HepG2 (cell line): ENCODE data around the gene FHIT. TPM values are rescaled to one million over a fixed set of nuclear protein-coding genes. Genes with fewer than 3 reads are reported as not detected.

ENCODE experiments used
- ATAC-seq: fragments of 200-7000 bp; cut with Tn5 transposase; 3 replicates; pipeline ENCODE4 v1.9.1; 2020; ENCODE audit warnings: mild to moderate bottlenecking, moderate library complexity
- BruUV-seq: library from RNA; stranded (reverse); fragments of 400-500 nt; replicated peaks from 2 replicates; lab custom pipeline; 2021; lab: Mats Ljungman, UMichigan
- CTCF ChIA-PET: fragments of 300-600 bp; formaldehyde crosslinking; extraction: SDS; loops from one replicate; lab custom pipeline; 2021; ENCODE audit warnings: low total read pairs, inconsistent platforms, low intra/inter-chr PET ratio; lab: Yijun Ruan, JAX
- POLR2A ChIA-PET: fragments of 350-600 bp; sonication (Branson Sonifier 250); formaldehyde crosslinking; loops from one replicate; lab custom pipeline; 2020; ENCODE audit warnings: antibody characterized with exemption, inconsistent platforms; lab: Yijun Ruan, JAX
- DNase-seq: peaks from one replicate; pipeline ENCODE4 v3.0.0-alpha.2; 2015; ENCODE audit warnings: low spot score
- FAIRE-seq: peaks from 3 replicates; lab custom pipeline; 2011; peaks lifted over from hg19 to GRCh38; lab: Jason Lieb, UNC
- H2AFZ ChIP-seq: one replicate; pipeline ENCODE4 v1.6.1; 2011; ENCODE audit warnings: low read length, inconsistent platforms
- H3K27ac ChIP-seq: fragments of 300-600 bp; 3 replicates; pipeline ENCODE4 v1.8.0; 2011; ENCODE audit warnings: mixed run types, mild to moderate bottlenecking, mixed read lengths, low read length, inconsistent platforms; ENCODE audit not compliant: insufficient read depth; ENCODE audit errors: extremely low read length
- H3K27me3 ChIP-seq, 2 experiments: fragments of 200-600 bp in 1 of 2; 2 replicates in 1 of 2; 3 replicates in 1 of 2; pipeline versions ENCODE4 v1.6.0 to v1.8.0; 2011; ENCODE audit warnings: low read length in 2 of 2, mild to moderate bottlenecking in 2 of 2, moderate library complexity in 2 of 2, inconsistent platforms in 1 of 2; ENCODE audit not compliant: insufficient read depth in 2 of 2, control insufficient read depth in 1 of 2
- H3K36me3 ChIP-seq, 2 experiments: fragments of 200-600 bp in 1 of 2; replicated peaks in 1 of 2; 2 replicates in 1 of 2; 3 replicates in 1 of 2; pipeline versions ENCODE4 v1.5.1 to v1.8.0; 2011; ENCODE audit warnings: low read length in 2 of 2, inconsistent platforms in 1 of 2; ENCODE audit not compliant: insufficient read depth in 2 of 2, control insufficient read depth in 1 of 2
- H3K4me1 ChIP-seq: 2 replicates; pipeline ENCODE4 v1.5.1; 2012; ENCODE audit warnings: low read length, inconsistent platforms; ENCODE audit not compliant: insufficient read depth
- H3K4me2 ChIP-seq: 2 replicates; pipeline ENCODE4 v1.6.0; 2011; ENCODE audit warnings: low read depth, low read length, inconsistent platforms
- H3K4me3 ChIP-seq, 3 experiments: fragments of 200-600 bp in 1 of 3; sonication (generic), shearing (Covaris generic) in 1 of 3; replicated peaks in 1 of 3; 2 replicates each; pipeline ENCODE4 v1.5.1; 2011 to 2016; ENCODE audit warnings: low read length in 3 of 3, inconsistent platforms in 2 of 3, low read depth in 2 of 3, mild to moderate bottlenecking in 2 of 3, control low read depth in 1 of 3, mixed read lengths in 1 of 3; ENCODE audit not compliant: insufficient read depth in 1 of 3
- H3K79me2 ChIP-seq: one replicate; pipeline ENCODE4 v1.6.1; 2011; ENCODE audit warnings: low read length, inconsistent platforms; ENCODE audit not compliant: insufficient read depth
- H3K9ac ChIP-seq: 2 replicates; pipeline ENCODE4 v1.6.0; 2011; ENCODE audit warnings: mild to moderate bottlenecking, low read depth, low read length, inconsistent platforms; ENCODE audit not compliant: insufficient read depth
- H3K9me3 ChIP-seq: 2 replicates; pipeline ENCODE4 v1.5.1; 2012; ENCODE audit warnings: mild to moderate bottlenecking, low read length
- H4K20me1 ChIP-seq: 2 replicates; pipeline ENCODE4 v1.6.0; 2011; ENCODE audit warnings: inconsistent platforms, mild to moderate bottlenecking, low read length, moderate library complexity; ENCODE audit not compliant: insufficient read depth
- BHLHE40 ChIP-seq: IDR thresholded peaks from 2 replicates; pipeline ENCODE4 v1.6.1; 2011; ENCODE audit warnings: low read length, improper control_type of control experiment
- KDM4B ChIP-seq: sonication (generic); formaldehyde crosslinking; IDR thresholded peaks from 2 replicates; pipeline ENCODE4 v1.4.0; 2020; ENCODE audit warnings: missing genetic modification reagents
- KMT2B ChIP-seq: IDR thresholded peaks from 2 replicates; pipeline ENCODE4 v1.6.1; 2016; ENCODE audit warnings: missing genetic modification reagents, missing compliant biosample characterization
- MTERF4 ChIP-seq: sonication (generic); formaldehyde crosslinking; IDR thresholded peaks from 2 replicates; pipeline ENCODE4 v1.8.0; 2023; ENCODE audit warnings: mild to moderate bottlenecking, missing genetic modification reagents
- RFX1 ChIP-seq: fragments of 450-650 bp; IDR thresholded peaks from 2 replicates; pipeline ENCODE4 v1.6.1; 2017
- SCMH1 ChIP-seq: sonication (generic); formaldehyde crosslinking; IDR thresholded peaks from 2 replicates; pipeline ENCODE4 v1.9.0; 2021; ENCODE audit warnings: missing genetic modification reagents, mild to moderate bottlenecking, borderline replicate concordance
- ZNF280B ChIP-seq: sonication (generic); formaldehyde crosslinking; IDR thresholded peaks from 2 replicates; pipeline ENCODE4 v1.5.0; 2020; ENCODE audit warnings: missing genetic modification reagents, mild to moderate bottlenecking, borderline replicate concordance
- ZNF33A ChIP-seq: sonication (generic); formaldehyde crosslinking; IDR thresholded peaks from 2 replicates; pipeline ENCODE4 v1.5.1; 2020; ENCODE audit warnings: missing genetic modification reagents, mild to moderate bottlenecking, moderate library complexity, borderline replicate concordance
- ZNF615 ChIP-seq: sonication (generic); formaldehyde crosslinking; IDR thresholded peaks from 2 replicates; pipeline ENCODE4 v1.5.0; 2020; ENCODE audit warnings: mild to moderate bottlenecking, missing genetic modification reagents, borderline replicate concordance
- WGBS: methylation state at CpG from one replicate; pipeline ENCODE4 v1.1.6; 2017; ENCODE audit warnings: low lambda C conversion rate; 5-methylcytosine and 5-hydroxymethylcytosine counted together
- in situ Hi-C: cut with HindIII; loops from 2 replicates; pipeline ENCODE4 v1.10.0; 2017; ENCODE audit warnings: low pct_unique_long_range_greater_than_20kb; ENCODE audit not compliant: extremely low pct_ligation_motif_present
- intact Hi-C: fragments of 100-400 bp; cut with micrococcal nuclease; formaldehyde crosslinking; loops from one replicate; pipeline ENCODE4 v1.10.0; 2022; ENCODE audit not compliant: unreplicated experiment
- polyA plus RNA-seq, 8 experiments: library from polyadenylated mRNA; depleted of rRNA in 3 of 8; stranded (reverse) in 7 of 8; unstranded in 1 of 8; fragments of >200 nt; fragmentation: Illumina TruSeq in 4 of 8; extraction: Trizol in 4 of 8; gene quantifications; 2 replicates each; pipeline versions ENCODE4 v1.2.1 to v1.2.3, GENCODE V29; 2011 to 2016; ENCODE audit warnings: low read depth in 4 of 8, missing spikeins in 1 of 8, mixed read lengths in 1 of 8; ENCODE audit not compliant: insufficient read depth in 1 of 8
- total RNA-seq, 5 experiments: library from RNA; depleted of rRNA; stranded (reverse); fragments of >200 nt; fragmentation: Illumina TruSeq; extraction: Trizol; gene quantifications; 2 replicates each; pipeline ENCODE4 v1.2.3, GENCODE V29; 2016; ENCODE audit warnings: low read depth in 1 of 5
- TF ChIP-seq, protein P1 (sequence below): sonication (generic); formaldehyde crosslinking; IDR thresholded peaks from 2 replicates; pipeline ENCODE4 v1.5.1; 2020; ENCODE audit warnings: missing genetic modification reagents, mild to moderate bottlenecking, borderline replicate concordance
- TF ChIP-seq, protein P2 (sequence below), 2 experiments: fragments of 450-650 bp in 1 of 2; sonication (generic) in 1 of 2; formaldehyde crosslinking; IDR thresholded peaks; 2 replicates each; pipeline versions ENCODE4 v1.5.0 to v1.8.0; 2020 to 2022; ENCODE audit warnings: mild to moderate bottlenecking in 1 of 2, missing genetic modification reagents in 1 of 2
- TF ChIP-seq, protein P3 (sequence below): sonication (generic); formaldehyde crosslinking; conservative IDR thresholded peaks from 2 replicates; pipeline ENCODE4 v1.8.1; 2023; ENCODE audit warnings: missing genetic modification reagents

The FHIT gene
- total and polyA plus RNA-seq, 2 of the 13 experiments (the other 11 are each of a cell fraction or from before 2014, with no cell fraction given): 4.0 to 4.6 TPM

DNA sequence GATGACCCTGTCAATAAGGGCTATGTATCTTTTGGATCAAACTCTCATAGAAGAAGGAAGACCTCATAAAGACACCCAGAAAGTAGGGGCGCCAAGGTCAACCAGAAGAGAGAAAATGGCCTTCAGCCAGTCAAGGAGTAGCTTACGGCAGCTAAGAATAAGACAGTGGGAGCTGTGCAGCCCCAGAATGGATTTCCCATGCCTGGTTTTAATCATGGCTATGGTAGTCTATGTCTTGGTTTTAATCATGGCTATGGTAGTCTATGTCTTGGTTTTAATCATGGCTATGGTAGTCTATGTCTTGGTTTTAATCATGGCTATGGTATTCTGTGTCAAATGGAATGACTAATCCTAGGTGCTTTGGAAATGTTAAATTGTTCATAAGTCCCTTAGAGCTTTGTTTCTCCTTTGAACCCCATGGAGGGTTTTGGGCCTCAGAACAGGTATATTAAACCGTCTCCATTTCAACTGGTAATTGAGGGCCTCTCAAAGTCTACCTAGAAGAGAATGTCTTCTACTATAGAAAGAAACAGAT, 1459.4 kb downstream of the FHIT start:
- H4K20me1 ChIP-seq: no peaks in the 10 kb centered on the region
- no peak overlapping the region for H3K4me3 ChIP-seq
- no peaks in the 10 kb centered on the region for H3K4me1 ChIP-seq
- no peak overlapping the region for H3K27ac ChIP-seq
- H3K9me3 ChIP-seq: no peaks in the 10 kb centered on the region
- ChIA-PET CTCF (no interaction called here), POLR2A (no interaction called here)
- H3K4me2 ChIP-seq: no peak overlapping the region
- WGBS: 39% methylated on average over 3 of the region's 3 CpGs
- intact Hi-C loops (no loop called here), in situ Hi-C loops (no loop called here)
- no peak for TF ChIP-seq BHLHE40
- TF ChIP-seq SCMH1 (CRISPR knock-in tag): no peak
- TF ChIP-seq RFX1: no peak
- TF ChIP-seq, protein P1, sequence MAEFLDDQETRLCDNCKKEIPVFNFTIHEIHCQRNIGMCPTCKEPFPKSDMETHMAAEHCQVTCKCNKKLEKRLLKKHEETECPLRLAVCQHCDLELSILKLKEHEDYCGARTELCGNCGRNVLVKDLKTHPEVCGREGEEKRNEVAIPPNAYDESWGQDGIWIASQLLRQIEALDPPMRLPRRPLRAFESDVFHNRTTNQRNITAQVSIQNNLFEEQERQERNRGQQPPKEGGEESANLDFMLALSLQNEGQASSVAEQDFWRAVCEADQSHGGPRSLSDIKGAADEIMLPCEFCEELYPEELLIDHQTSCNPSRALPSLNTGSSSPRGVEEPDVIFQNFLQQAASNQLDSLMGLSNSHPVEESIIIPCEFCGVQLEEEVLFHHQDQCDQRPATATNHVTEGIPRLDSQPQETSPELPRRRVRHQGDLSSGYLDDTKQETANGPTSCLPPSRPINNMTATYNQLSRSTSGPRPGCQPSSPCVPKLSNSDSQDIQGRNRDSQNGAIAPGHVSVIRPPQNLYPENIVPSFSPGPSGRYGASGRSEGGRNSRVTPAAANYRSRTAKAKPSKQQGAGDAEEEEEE (CRISPR knock-in tag): no peak
- TF ChIP-seq, protein P2, sequence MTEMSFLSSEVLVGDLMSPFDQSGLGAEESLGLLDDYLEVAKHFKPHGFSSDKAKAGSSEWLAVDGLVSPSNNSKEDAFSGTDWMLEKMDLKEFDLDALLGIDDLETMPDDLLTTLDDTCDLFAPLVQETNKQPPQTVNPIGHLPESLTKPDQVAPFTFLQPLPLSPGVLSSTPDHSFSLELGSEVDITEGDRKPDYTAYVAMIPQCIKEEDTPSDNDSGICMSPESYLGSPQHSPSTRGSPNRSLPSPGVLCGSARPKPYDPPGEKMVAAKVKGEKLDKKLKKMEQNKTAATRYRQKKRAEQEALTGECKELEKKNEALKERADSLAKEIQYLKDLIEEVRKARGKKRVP (CRISPR knock-in tag; IDR thresholded peaks at IDR 0.05): no peak
- no peak for TF ChIP-seq MTERF4 (CRISPR knock-in tag)
- TF ChIP-seq ZNF33A (CRISPR knock-in tag): no peak
- TF ChIP-seq KMT2B: no peak
- TF ChIP-seq ZNF280B: no peak
- TF ChIP-seq, protein P3, sequence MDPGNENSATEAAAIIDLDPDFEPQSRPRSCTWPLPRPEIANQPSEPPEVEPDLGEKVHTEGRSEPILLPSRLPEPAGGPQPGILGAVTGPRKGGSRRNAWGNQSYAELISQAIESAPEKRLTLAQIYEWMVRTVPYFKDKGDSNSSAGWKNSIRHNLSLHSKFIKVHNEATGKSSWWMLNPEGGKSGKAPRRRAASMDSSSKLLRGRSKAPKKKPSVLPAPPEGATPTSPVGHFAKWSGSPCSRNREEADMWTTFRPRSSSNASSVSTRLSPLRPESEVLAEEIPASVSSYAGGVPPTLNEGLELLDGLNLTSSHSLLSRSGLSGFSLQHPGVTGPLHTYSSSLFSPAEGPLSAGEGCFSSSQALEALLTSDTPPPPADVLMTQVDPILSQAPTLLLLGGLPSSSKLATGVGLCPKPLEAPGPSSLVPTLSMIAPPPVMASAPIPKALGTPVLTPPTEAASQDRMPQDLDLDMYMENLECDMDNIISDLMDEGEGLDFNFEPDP (CRISPR knock-in tag): no peak
- TF ChIP-seq ZNF615 (CRISPR knock-in tag): no peak
- no peak for TF ChIP-seq KDM4B (CRISPR knock-in tag)
- no peaks in the 10 kb centered on the region for H3K27me3 ChIP-seq
- H3K36me3 ChIP-seq: no peaks in the 10 kb centered on the region
- no peak overlapping the region for H2AFZ ChIP-seq
- H3K9ac ChIP-seq: no peak overlapping the region
- DNase-seq: no peak
- FAIRE-seq: no peak
- no peak for ATAC-seq
- no TSS peak for BruUV-seq
- H3K79me2 ChIP-seq: no peaks in the 10 kb centered on the region
